ENCODE data around the gene LPP. TPM values are rescaled to one million over a fixed set of nuclear protein-coding genes. Genes with fewer than 3 reads are reported as not detected.

LPP gene
- total and polyA plus RNA-seq, 2 of the 13 experiments (the other 11 are each of a cell fraction or from before 2014, with no cell fraction given), result 19.2 to 29.9 TPM

DNA sequence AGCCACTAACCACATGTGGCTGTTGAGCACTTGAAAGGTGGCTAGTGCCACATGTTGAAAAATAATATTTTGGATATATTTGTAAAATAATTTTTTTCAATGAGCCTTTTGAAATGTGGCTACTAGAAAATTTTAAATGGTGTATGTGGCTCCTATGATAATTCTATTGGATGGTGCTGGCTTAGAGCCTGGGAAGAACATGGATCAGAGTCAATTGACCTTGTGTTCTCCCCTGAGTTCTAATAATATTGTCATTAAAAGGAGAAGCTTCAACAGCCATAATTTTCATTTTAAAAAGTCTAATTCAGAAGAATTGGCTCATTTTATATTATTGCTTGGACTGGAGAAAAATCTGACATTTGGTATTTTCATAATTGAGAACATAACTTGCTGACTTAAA, 167.3 kb downstream of the LPP start (continued):
- TF ChIP-seq ZBED4 (CRISPR knock-in tag; IDR thresholded peaks at IDR 0.05; ENCODE audit: borderline replicate concordance) (no peak), NCOA2 (CRISPR knock-in tag; IDR thresholded peaks at IDR 0.05) (no peak), TGIF2 (CRISPR knock-in tag; IDR thresholded peaks at IDR 0.05) (no peak)

DNA sequence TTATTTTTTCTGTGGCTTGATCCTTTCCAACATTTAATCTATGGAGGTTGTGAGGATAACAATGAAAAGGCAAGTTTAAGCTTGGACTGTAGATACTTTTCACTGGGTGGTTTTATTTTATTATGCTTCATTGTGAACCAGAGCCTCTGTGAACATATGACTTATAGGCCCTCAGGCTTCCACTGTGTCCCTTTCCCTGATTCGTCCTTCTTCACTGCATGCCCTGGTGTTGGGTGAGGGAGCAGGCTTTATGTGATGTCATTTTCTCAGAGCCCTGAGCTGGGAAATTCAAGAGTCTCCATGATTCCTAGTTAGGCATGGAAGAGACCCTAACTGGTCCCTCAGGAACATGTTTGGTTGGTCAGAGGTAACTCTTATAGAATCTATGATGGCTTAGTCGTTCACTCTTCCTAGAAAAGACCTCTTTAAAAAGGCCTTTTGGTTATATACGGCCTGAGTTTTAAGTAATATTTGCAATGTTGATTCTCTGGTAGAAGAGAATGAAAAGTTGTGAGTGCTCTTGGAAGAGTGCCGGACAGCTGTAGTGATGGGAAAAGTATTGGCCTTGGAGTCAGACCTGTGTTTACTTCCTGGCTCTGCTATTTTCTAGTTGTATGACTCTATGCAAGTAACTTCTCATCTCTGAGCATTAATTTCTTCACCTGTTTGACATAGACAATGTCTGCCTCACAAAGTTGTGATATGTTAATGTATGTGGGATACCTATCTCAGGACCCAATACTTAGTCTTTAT, 168.4 kb downstream of the LPP start:
- no peak for DNase-seq (ENCODE audit: low spot score)
- Histone ChIP-seq H3K36me3 (replicated peaks in 1 of 2; ENCODE audit: control insufficient read depth in 1 of 2, insufficient read depth in 2 of 2, low read length in 2 of 2) (0 out of 5 replicates have a peak, but pooled peaks cover 0 to 9% of the 10 kb centered on the region in 2 experiments), H3K9ac (ENCODE audit: insufficient read depth, low read depth, low read length) (no peak overlapping the region), H3K79me2 (ENCODE audit: insufficient read depth, low read length) (peaks cover 21% of the 10 kb centered on the region), H3K4me2 (ENCODE audit: low read depth, low read length) (no peak overlapping the region), H3K27ac (ENCODE audit: extremely low read length, insufficient read depth, low read length) (no peak overlapping the region), H4K20me1 (ENCODE audit: insufficient read depth, low read length) (no peaks in the 10 kb centered on the region), H2AFZ (ENCODE audit: low read length) (no peak overlapping the region), H3K4me3 (replicated peaks in 1 of 3; ENCODE audit: insufficient read depth in 1 of 3, low read depth in 2 of 3, low read length in 3 of 3) (no peak overlapping the region), H3K27me3 (ENCODE audit: control insufficient read depth in 1 of 2, insufficient read depth in 2 of 2, low read length in 2 of 2) (no peaks in the 10 kb centered on the region), H3K4me1 (ENCODE audit: insufficient read depth, low read length) (peaks cover 18% of the 10 kb centered on the region), H3K9me3 (ENCODE audit: low read length) (no peaks in the 10 kb centered on the region)
- no peak for FAIRE-seq
- 100% methylated on average over 4 of the region's 4 CpGs for WGBS (ENCODE audit: low lambda C conversion rate)
- intact Hi-C loops (cut with micrococcal nuclease; ENCODE audit: unreplicated experiment) (no loop called here), in situ Hi-C loops (cut with HindIII; ENCODE audit: extremely low pct_ligation_motif_present, low pct_unique_long_range_greater_than_20kb) (no loop called here)
- POLR2A ChIA-PET, result no interaction called here
- no TSS peak for BruUV-seq (replicated peaks)
- CTCF ChIA-PET (ENCODE audit: low intra/inter-chr PET ratio, low total read pairs), result no interaction called here
- no peak for ATAC-seq
- TF ChIP-seq ZNF644 (CRISPR knock-in tag; IDR thresholded peaks at IDR 0.05; ENCODE audit: low read depth), result no peak
- no peak for TF ChIP-seq SNAPC2 (CRISPR knock-in tag; IDR thresholded peaks at IDR 0.05)
- no peak for TF ChIP-seq ZNF20 (CRISPR knock-in tag; IDR thresholded peaks at IDR 0.05)
- TF ChIP-seq GTF3A (CRISPR knock-in tag; conservative IDR thresholded peaks at IDR 0.05), result no peak
- no peak for TF ChIP-seq MXD4 (CRISPR knock-in tag; IDR thresholded peaks at IDR 0.05)
- no peak for TF ChIP-seq EEA1 (CRISPR knock-in tag; IDR thresholded peaks at IDR 0.05; ENCODE audit: borderline replicate concordance)
- TF ChIP-seq KLF13 (CRISPR knock-in tag; IDR thresholded peaks at IDR 0.05), result no peak
- no peak for TF ChIP-seq CEBPB (IDR thresholded peaks at IDR 0.05; ENCODE audit: borderline replicate concordance, low read depth, low read length)
- no peak for TF ChIP-seq RFXANK (CRISPR knock-in tag; IDR thresholded peaks at IDR 0.05)
- no peak for TF ChIP-seq ZNF225 (CRISPR knock-in tag; IDR thresholded peaks at IDR 0.05)
- no peak for TF ChIP-seq FOXJ3 (CRISPR knock-in tag; IDR thresholded peaks at IDR 0.05; ENCODE audit: borderline replicate concordance)
- TF ChIP-seq, protein P1, sequence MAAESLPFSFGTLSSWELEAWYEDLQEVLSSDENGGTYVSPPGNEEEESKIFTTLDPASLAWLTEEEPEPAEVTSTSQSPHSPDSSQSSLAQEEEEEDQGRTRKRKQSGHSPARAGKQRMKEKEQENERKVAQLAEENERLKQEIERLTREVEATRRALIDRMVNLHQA (CRISPR knock-in tag; IDR thresholded peaks at IDR 0.05), result no peak
- TF ChIP-seq ZNF264 (CRISPR knock-in tag; IDR thresholded peaks at IDR 0.05), result no peak
- TF ChIP-seq PTBP1 (IDR thresholded peaks at IDR 0.05; ENCODE audit: low read depth, low read length, poor library complexity, severe bottlenecking), result no peak
- TF ChIP-seq MAFF (IDR thresholded peaks at IDR 0.05; ENCODE audit: low read depth, low read length), result no peak
- no peak for TF ChIP-seq HINFP (CRISPR knock-in tag; IDR thresholded peaks at IDR 0.05; ENCODE audit: low read depth)
- no peak for TF ChIP-seq ELF3 (CRISPR knock-in tag; IDR thresholded peaks at IDR 0.05)
